HG02943 (cell line): Measurements from ENCODE around the gene SSBP4.

ENCODE experiments used
- ATAC-seq: cut with Tn5 transposase; IDR thresholded peaks from one replicate; pipeline ENCODE4 v1.9.1; 2021; ENCODE audit warnings: mild to moderate bottlenecking, low read depth, moderate library complexity; ENCODE audit not compliant: unreplicated experiment

SSBP4 gene

GRCh38 chr19:18480006-18480691, 61.0 kb downstream of the SSBP4 start:
- no peak for ATAC-seq

DNA sequence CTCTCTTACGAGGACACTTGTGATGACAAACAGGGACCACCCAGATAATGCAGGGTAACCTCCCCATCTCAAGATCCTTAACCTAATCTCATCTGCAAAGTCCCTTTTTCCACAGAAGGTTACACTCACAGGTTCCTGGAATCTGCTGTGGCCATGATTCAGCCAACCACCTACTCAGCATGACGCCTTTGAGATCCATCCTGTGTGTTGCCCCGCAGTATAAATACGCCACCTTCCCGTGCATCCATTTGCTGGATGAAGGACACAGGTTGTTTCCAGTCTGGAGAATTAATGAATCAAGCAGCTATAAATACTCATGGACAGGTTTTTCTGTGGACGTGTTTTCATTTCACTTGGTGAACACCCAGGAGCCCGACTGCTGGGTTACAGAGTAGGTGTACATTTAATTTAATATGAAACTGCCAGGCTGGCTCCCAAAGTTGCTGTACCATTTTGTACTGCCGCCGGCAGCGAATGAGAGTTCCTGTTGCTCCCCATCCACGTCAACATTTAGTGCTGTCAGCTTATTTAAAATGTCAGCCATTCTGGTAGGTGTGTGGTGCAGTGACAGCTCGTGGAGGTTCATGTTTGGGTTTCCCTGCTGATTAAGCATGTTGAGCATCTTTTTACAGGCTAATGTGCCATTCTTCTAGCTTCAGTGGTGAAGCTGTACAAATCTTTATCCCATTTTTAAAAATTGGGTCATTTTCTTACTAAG, 62.5 kb downstream of the SSBP4 start:
- no peak for ATAC-seq

- no peak for ATAC-seq
These were observed 64.1 kb downstream of the SSBP4 start for GRCh38 chr19:18483119-18483890.
